GM21447 (cell line): ENCODE results near the gene UBE2D4.
"Not testable (repeated sequence)": the region's sequence is repeated elsewhere in the genome, so short reads cannot be mapped to it uniquely, and the experiment has no call there.

Source experiments
- ATAC-seq: cut with Tn5 transposase; IDR thresholded peaks from one replicate; pipeline ENCODE4 v1.9.1; 2021; ENCODE audit not compliant: unreplicated experiment

Gene UBE2D4

GRCh38 chr7:43925984-43926797 is at the start of gene UBE2D4:
UBE2D4 (plus strand) TSS chr7:43926436; CDS start chr7:43926533, 97 bp downstream.
- peak; percentile 89 for ATAC-seq

GRCh38 chr7:43876976-43877745 is 49.1 kb upstream of the UBE2D4 start:
- ATAC-seq = no peak

DNA sequence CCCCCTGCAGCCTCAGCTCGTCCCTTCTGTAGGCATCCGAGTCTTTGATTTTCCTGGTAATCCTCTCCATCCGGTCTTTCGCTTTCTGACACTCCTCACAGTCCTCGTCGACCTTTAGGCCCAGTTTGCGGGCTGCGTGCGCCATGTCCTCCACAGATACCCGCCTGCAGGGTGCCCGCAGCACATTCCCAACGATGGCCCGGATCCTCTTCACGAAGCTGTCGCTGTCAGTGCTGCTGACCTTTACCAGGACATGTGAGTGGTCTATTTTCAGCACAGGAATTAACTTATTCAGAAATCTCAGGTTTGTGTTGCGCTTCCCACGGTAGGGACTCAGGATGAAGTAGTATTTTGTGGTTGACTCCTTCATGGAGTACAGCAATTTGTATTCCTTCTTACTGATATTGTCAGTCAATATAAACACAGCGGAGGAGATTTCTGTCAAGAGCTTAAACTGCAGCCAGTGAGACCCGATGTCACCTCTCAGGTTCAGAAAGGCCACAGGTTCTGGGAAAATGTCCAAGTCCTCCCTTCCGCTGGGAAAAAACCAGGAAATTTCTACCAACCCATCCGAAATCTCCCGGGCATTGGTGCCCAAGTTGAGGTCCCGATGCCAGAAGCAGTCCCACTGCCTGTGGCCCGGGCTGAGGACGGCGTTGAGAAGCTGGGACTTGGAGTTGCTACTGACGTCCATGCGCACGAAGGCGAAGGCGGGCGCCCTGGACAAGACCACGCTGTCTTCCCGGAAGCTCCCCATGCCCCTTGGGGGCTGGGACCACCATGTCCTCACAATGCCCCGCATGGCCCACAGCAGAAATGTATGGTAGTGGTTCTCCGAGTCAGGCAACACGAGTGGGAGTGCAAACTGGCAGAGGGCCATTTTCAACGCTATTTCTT is 48.0 kb upstream of the UBE2D4 start:
- no peak for ATAC-seq

DNA sequence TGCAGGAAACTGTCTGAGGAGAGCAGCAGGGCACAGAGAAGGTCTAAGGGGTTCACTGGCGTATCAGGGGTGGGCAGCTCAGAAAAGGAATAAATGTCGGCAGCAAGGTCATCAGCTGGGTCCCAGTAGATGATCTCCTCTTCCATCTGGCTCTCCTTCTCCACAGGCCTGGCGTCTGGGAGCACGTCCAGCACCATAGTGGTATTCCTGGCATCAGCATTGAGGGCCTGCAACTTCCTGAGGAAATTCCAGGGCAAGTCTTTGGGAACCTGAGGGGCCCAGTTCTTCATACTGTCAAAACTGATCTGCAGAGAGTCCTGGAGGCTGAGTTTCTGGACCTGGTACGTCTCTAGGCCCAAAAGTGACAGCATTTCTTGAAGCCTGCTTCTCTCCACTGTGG is 47.4 kb upstream of the UBE2D4 start:
- no peak for ATAC-seq

DNA sequence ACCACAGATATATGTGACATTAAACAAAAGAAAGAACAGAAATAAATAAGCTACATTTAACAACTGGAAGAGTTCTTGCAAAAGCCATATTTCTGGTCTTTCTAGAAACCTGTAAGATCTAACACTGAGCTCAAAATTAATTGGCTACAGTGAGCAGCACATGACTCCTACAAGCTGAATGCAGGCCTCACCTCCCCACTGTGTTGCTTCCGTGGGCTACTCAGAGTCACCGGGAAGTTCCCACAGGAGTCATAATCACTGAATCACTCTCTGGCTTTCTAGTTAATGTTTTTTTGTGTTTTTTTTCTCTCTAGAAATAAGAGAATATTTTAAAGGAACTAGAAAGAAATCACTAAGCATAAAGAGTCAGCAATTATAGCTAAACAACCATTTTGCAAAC is 46.8 kb upstream of the UBE2D4 start:
- ATAC-seq = no peak

DNA sequence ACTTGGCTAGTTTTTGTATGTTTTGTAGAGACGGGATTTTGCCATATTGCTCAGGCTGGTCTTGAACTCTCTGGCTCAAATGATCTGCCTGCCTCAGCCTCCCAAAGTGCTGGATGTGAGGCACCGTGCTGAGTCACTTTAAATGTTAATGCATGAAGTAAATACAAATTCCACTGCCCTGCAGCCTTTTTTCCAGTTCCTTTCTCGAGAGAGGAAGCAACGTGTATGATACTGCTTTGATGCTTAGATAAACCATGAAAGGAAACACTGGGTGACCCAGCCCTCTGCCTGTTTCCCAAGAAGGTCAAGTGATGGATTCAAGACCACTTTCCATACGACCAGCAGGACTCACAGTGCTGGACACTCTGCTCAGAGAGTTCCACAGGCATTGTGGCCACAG is 45.6 kb upstream of the UBE2D4 start:
- ATAC-seq = no peak

DNA sequence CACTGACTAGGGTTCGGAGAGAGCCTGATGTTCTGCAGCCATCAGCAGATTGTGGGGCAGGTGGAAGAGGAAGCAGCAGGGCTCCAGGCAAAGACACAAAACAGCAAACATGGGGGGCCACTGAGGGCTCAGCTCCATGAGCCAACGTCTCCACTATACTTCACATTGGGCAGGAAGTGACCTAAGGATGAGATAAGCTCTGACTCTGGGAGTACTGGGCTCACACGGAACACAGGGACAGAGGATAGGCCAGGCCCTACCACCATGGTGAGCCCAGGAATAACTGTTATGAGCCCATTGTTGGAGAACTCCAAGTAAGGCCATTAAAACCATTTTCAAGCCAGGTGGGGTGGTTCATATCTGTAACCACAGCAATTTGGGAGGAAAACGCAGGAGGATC is 42.0 kb upstream of the UBE2D4 start:
- ATAC-seq = no peak

DNA sequence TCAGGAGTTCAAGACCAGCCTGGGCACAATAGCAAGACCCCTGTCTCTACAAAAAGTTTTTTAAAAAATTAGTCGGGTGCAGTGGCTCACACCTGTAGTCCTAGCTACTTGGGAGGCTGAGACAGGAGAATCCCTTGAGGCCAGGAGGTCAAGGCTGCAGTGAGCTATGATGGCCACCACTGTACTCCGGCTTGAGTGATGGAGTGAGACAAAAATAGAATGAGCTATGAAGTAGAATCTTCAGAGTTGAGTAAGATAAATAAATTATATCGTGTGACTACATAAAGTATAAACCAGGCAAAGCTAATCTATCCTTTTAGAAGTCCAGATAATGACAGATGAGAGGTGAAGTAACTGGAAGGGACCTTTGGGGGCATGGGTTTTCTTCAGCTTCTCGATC is 41.6 kb upstream of the UBE2D4 start:
- ATAC-seq = no peak

GRCh38 chr7:43888993-43889945 is 37.0 kb upstream of the UBE2D4 start:
- ATAC-seq = no peak

- no peak for ATAC-seq
Measured at GRCh38 chr7:43890468-43890867, 35.8 kb upstream of the UBE2D4 start.

GRCh38 chr7:43891069-43891955 is 34.9 kb upstream of the UBE2D4 start:
- ATAC-seq = no peak

DNA sequence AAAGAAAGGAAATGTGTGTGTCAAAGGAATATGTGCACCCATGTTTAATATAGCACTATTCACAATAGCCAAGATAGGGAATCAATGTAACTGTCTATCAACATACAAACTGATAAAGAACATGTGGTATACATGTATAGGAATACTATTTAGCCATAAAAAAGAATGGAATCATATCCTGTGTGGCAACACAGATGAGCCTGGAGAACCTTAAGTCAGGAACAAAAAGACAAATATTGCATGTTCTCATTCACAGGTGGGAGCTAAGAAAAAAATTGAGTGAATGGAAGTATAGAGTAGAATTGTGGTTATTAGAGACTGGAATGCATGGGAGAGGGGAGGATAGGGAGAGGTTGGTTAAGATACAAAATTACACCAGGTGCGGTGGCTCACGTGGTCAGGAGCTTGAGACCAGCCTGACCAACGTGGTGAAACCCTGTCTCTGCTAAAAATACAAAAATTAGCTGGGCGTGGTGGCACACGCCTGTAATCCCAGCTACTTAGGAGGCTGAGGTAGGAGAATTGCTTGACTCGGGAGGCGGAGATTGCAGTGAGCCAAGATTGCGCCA is 30.3 kb upstream of the UBE2D4 start:
- ATAC-seq = no peak

DNA sequence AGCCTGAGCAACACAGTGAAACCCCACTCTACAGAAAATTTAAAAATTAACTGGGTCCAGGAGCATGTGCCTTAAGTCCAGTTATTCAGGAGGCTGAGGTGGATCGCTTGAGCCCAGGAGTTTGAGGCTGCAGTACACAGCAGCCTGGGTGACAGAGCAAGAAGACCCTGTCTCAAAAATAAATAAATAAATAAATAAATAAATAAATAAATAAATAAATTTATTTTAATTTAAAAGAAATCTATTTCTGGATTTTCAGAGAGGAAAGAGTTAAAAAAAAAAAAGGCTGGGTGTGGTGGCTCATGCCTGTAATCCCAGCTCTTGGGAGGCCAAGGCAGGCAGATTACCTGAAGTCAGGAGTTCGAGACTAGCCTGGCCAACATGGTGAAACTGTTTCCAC is 27.7 kb upstream of the UBE2D4 start:
- ATAC-seq = not testable (repeated sequence)

DNA sequence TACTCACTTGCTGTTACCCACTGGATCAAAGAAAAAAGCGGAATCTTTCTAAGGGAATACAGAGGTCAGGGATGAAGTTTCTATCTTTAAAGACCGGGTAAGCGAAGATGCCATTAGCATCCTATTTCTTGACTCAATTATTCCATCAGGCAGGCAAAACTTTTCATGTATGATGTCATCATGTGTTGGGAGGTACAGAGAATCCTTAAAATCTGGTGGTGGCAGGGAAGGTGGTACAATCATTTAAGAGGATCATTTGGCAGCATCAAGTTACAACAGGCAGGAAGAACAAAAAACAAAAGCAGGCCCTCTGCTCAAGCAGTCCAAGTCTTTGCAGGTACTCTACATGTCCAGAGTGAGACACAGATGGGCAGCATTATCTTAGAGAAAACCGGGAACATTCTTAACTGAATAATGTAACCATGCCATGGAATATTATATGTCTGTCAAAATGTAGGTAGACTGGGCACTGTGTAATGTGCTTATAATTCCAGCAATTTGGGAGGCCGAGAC is 23.6 kb upstream of the UBE2D4 start:
- ATAC-seq = no peak

GRCh38 chr7:43904533-43905208 is 21.6 kb upstream of the UBE2D4 start:
- ATAC-seq = no peak

DNA sequence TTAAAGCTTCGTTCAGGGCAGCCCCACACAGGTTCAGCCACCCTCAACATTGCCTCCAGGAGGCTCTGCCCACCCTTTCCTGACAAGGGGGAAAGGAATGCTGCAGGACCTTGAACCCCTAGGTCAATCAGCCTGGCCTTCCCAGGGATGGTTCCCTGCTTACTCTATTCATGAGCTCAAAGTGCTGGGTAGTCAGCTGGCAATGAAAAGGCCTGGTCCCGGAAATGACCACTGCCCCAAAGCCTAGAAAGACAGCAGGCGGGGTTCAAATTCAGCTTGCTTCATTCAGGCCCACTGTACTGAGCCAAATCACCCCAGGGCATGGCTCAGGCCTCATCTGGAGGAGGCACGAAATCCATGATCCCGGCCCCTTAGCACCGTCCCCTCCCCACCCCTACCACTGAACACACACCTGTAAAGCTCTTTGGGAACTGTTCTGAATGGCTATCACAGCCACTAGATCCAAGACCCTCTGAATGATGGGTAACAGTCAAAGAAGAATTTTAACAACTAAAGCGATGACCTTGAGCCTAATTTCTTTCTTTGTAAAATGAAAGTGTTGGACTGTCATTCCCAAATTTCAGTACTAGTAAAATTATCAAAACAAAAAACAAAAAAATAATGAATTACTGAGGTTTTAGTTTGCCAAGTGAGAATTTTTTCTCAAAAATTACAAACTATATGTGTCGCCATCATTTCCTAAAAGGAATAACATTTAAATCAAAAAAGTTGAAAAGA is 20.9 kb upstream of the UBE2D4 start:
- no peak for ATAC-seq

- ATAC-seq = peak; percentile 36
Measured at GRCh38 chr7:43905956-43906330, 20.3 kb upstream of the UBE2D4 start.
